ENCODE measurements around the gene CACNG5. TPM values are rescaled to one million over a fixed set of nuclear protein-coding genes. Genes with fewer than 3 reads are reported as not detected.

Gene CACNG5
- total and polyA plus RNA-seq, 4 donors = not detected

- WGBS = 57% methylated on average over 5 of the region's 5 CpGs
- DNase-seq (ENCODE audit: low spot score) = no peak
- no peaks in the 10 kb centered on the region for H3K9me3 ChIP-seq (ENCODE audit: control insufficient read depth in 4 of 4, low read length in 3 of 4)
- no peaks in the 10 kb centered on the region for H3K36me3 ChIP-seq (ENCODE audit: control insufficient read depth in 4 of 4, insufficient read depth in 3 of 4, low read depth in 1 of 4, low read length in 3 of 4)
- H3K9ac ChIP-seq (ENCODE audit: low read depth in 1 of 2, low read length in 2 of 2) = no peak overlapping the region
- H3K4me1 ChIP-seq (ENCODE audit: control insufficient read depth in 4 of 4, insufficient read depth in 4 of 4, low read length in 3 of 4) = no peaks in the 10 kb centered on the region
- TF ChIP-seq, protein P1, sequence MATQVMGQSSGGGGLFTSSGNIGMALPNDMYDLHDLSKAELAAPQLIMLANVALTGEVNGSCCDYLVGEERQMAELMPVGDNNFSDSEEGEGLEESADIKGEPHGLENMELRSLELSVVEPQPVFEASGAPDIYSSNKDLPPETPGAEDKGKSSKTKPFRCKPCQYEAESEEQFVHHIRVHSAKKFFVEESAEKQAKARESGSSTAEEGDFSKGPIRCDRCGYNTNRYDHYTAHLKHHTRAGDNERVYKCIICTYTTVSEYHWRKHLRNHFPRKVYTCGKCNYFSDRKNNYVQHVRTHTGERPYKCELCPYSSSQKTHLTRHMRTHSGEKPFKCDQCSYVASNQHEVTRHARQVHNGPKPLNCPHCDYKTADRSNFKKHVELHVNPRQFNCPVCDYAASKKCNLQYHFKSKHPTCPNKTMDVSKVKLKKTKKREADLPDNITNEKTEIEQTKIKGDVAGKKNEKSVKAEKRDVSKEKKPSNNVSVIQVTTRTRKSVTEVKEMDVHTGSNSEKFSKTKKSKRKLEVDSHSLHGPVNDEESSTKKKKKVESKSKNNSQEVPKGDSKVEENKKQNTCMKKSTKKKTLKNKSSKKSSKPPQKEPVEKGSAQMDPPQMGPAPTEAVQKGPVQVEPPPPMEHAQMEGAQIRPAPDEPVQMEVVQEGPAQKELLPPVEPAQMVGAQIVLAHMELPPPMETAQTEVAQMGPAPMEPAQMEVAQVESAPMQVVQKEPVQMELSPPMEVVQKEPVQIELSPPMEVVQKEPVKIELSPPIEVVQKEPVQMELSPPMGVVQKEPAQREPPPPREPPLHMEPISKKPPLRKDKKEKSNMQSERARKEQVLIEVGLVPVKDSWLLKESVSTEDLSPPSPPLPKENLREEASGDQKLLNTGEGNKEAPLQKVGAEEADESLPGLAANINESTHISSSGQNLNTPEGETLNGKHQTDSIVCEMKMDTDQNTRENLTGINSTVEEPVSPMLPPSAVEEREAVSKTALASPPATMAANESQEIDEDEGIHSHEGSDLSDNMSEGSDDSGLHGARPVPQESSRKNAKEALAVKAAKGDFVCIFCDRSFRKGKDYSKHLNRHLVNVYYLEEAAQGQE (IDR thresholded peaks at IDR 0.05) = no peak
- TF ChIP-seq, protein P2, sequence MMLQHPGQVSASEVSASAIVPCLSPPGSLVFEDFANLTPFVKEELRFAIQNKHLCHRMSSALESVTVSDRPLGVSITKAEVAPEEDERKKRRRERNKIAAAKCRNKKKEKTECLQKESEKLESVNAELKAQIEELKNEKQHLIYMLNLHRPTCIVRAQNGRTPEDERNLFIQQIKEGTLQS (IDR thresholded peaks at IDR 0.05) = no peak
- TF ChIP-seq EGR1 (IDR thresholded peaks at IDR 0.05; ENCODE audit: low read depth in 2 of 2) (no peak), FOXA1 (IDR thresholded peaks at IDR 0.05) (no peak), ZBTB33 (IDR thresholded peaks at IDR 0.05) (no peak), TAF1 (conservative IDR thresholded peaks at IDR 0.05) (no peak), JUND (IDR thresholded peaks at IDR 0.05) (no peak), FOXA2 (IDR thresholded peaks at IDR 0.05) (no peak), RXRA (IDR thresholded peaks at IDR 0.05) (no peak), HNF4A (conservative IDR thresholded peaks at IDR 0.05) (no peak), MAX (IDR thresholded peaks at IDR 0.05) (no peak), GABPA (IDR thresholded peaks at IDR 0.05 in 1 of 2, conservative IDR thresholded peaks at IDR 0.05 in 1 of 2) (no peak)
- TF ChIP-seq, protein P3, sequence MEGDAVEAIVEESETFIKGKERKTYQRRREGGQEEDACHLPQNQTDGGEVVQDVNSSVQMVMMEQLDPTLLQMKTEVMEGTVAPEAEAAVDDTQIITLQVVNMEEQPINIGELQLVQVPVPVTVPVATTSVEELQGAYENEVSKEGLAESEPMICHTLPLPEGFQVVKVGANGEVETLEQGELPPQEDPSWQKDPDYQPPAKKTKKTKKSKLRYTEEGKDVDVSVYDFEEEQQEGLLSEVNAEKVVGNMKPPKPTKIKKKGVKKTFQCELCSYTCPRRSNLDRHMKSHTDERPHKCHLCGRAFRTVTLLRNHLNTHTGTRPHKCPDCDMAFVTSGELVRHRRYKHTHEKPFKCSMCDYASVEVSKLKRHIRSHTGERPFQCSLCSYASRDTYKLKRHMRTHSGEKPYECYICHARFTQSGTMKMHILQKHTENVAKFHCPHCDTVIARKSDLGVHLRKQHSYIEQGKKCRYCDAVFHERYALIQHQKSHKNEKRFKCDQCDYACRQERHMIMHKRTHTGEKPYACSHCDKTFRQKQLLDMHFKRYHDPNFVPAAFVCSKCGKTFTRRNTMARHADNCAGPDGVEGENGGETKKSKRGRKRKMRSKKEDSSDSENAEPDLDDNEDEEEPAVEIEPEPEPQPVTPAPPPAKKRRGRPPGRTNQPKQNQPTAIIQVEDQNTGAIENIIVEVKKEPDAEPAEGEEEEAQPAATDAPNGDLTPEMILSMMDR (IDR thresholded peaks at IDR 0.05; ENCODE audit: low read depth, low read length, missing input control) = no peak
- H3K27me3 ChIP-seq (ENCODE audit: control insufficient read depth in 4 of 4, insufficient read depth in 4 of 4, low read length in 3 of 4) = no peaks in the 10 kb centered on the region
- no peak overlapping the region for H3K4me3 ChIP-seq (ENCODE audit: low read depth in 1 of 3, low read length in 3 of 3)
- H3K27ac ChIP-seq (ENCODE audit: low read depth in 1 of 2, low read length in 2 of 2) = no peak overlapping the region
Observed at GRCh38 chr17:66892246-66892645, 57.3 kb downstream of the CACNG5 start.

- DNase-seq (ENCODE audit: low spot score) = no peak
- no peak overlapping the region for H3K4me3 ChIP-seq (ENCODE audit: low read depth in 1 of 3, low read length in 3 of 3)
- no peaks in the 10 kb centered on the region for H3K9me3 ChIP-seq (ENCODE audit: control insufficient read depth in 4 of 4, low read length in 3 of 4)
- H3K4me1 ChIP-seq (ENCODE audit: control insufficient read depth in 4 of 4, insufficient read depth in 4 of 4, low read length in 3 of 4) = no peaks in the 10 kb centered on the region
- no peaks in the 10 kb centered on the region for H3K27me3 ChIP-seq (ENCODE audit: control insufficient read depth in 4 of 4, insufficient read depth in 4 of 4, low read length in 3 of 4)
- H3K36me3 ChIP-seq (ENCODE audit: control insufficient read depth in 4 of 4, insufficient read depth in 3 of 4, low read depth in 1 of 4, low read length in 3 of 4) = no peaks in the 10 kb centered on the region
- H3K9ac ChIP-seq (ENCODE audit: low read depth in 1 of 2, low read length in 2 of 2) = no peak overlapping the region
- 76% methylated on average over 6 of the region's 6 CpGs for WGBS
- H3K27ac ChIP-seq (ENCODE audit: low read depth in 1 of 2, low read length in 2 of 2) = no peak overlapping the region
- TF ChIP-seq, protein P1 (IDR thresholded peaks at IDR 0.05) = no peak
- TF ChIP-seq HNF4G (IDR thresholded peaks at IDR 0.05) (no peak), EGR1 (IDR thresholded peaks at IDR 0.05; ENCODE audit: low read depth in 2 of 2) (no peak), GABPA (IDR thresholded peaks at IDR 0.05 in 1 of 2, conservative IDR thresholded peaks at IDR 0.05 in 1 of 2) (no peak), RAD21 (IDR thresholded peaks at IDR 0.05) (no peak), TAF1 (conservative IDR thresholded peaks at IDR 0.05) (no peak), YY1 (IDR thresholded peaks at IDR 0.05) (no peak), FOXA1 (IDR thresholded peaks at IDR 0.05) (no peak), NR2F2 (IDR thresholded peaks at IDR 0.05) (no peak), SP1 (IDR thresholded peaks at IDR 0.05) (no peak), RXRA (IDR thresholded peaks at IDR 0.05) (no peak), ZBTB33 (IDR thresholded peaks at IDR 0.05) (no peak)
- TF ChIP-seq, protein P2 (IDR thresholded peaks at IDR 0.05) = no peak
Observed at GRCh38 chr17:66893382-66893781, 58.5 kb downstream of the CACNG5 start.
